ENCODE results near the gene SLC13A1.
"Not testable (repeated sequence)": the region's sequence is repeated elsewhere in the genome, so short reads cannot be mapped to it uniquely, and the experiment has no call there.

The SLC13A1 gene

GRCh38 chr7:123199883-123200282 lies at the start of gene SLC13A1:
TSS of gene SLC13A1 (minus strand) at chr7:123199969. CDS start at chr7:123199946, 23 bp downstream.
- in situ Hi-C loops (cut with MboI; ENCODE audit: low sequenced_read_pairs), result no loop called here

GRCh38 chr7:123244768-123245167 lies 45.0 kb upstream of the SLC13A1 start:
- in situ Hi-C loops (cut with MboI; ENCODE audit: low sequenced_read_pairs), result no loop called here

- in situ Hi-C loops (cut with MboI; ENCODE audit: low sequenced_read_pairs), result no loop called here
Measured at GRCh38 chr7:123242467-123243092, 42.8 kb upstream of the SLC13A1 start.

GRCh38 chr7:123241809-123242208 lies 42.0 kb upstream of the SLC13A1 start:
- in situ Hi-C loops (cut with MboI; ENCODE audit: low sequenced_read_pairs), result no loop called here

GRCh38 chr7:123231021-123232000 lies 31.5 kb upstream of the SLC13A1 start:
- in situ Hi-C loops (cut with MboI; ENCODE audit: low sequenced_read_pairs), result no loop called here

- in situ Hi-C loops (cut with MboI; ENCODE audit: low sequenced_read_pairs), result no loop called here
Measured at GRCh38 chr7:123230603-123231002, 30.8 kb upstream of the SLC13A1 start.

- in situ Hi-C loops (cut with MboI; ENCODE audit: low sequenced_read_pairs), result no loop called here
Measured at GRCh38 chr7:123230147-123230546, 30.4 kb upstream of the SLC13A1 start.

- in situ Hi-C loops (cut with MboI; ENCODE audit: low sequenced_read_pairs), result no loop called here
Measured at GRCh38 chr7:123229426-123229825, 29.7 kb upstream of the SLC13A1 start.

- in situ Hi-C loops (cut with MboI; ENCODE audit: low sequenced_read_pairs), result not testable (repeated sequence)
Measured at GRCh38 chr7:123227666-123228065, 27.9 kb upstream of the SLC13A1 start.

- in situ Hi-C loops (cut with MboI; ENCODE audit: low sequenced_read_pairs), result no loop called here
Measured at GRCh38 chr7:123220396-123220795, 20.6 kb upstream of the SLC13A1 start.

- in situ Hi-C loops (cut with MboI; ENCODE audit: low sequenced_read_pairs), result no loop called here
Measured at GRCh38 chr7:123218866-123219265, 19.1 kb upstream of the SLC13A1 start.

- in situ Hi-C loops (cut with MboI; ENCODE audit: low sequenced_read_pairs), result no loop called here
Measured at GRCh38 chr7:123216825-123217224, 17.1 kb upstream of the SLC13A1 start.

- in situ Hi-C loops (cut with MboI; ENCODE audit: low sequenced_read_pairs), result no loop called here
Measured at GRCh38 chr7:123215350-123215749, 15.6 kb upstream of the SLC13A1 start.

GRCh38 chr7:123211545-123211944 lies 11.8 kb upstream of the SLC13A1 start:
- in situ Hi-C loops (cut with MboI; ENCODE audit: low sequenced_read_pairs), result no loop called here

- in situ Hi-C loops (cut with MboI; ENCODE audit: low sequenced_read_pairs), result no loop called here
Measured at GRCh38 chr7:123210986-123211385, 11.2 kb upstream of the SLC13A1 start.

- in situ Hi-C loops (cut with MboI; ENCODE audit: low sequenced_read_pairs), result no loop called here
Measured at GRCh38 chr7:123209786-123210185, 10.0 kb upstream of the SLC13A1 start.

GRCh38 chr7:123208793-123209192 lies 9.0 kb upstream of the SLC13A1 start:
- in situ Hi-C loops (cut with MboI; ENCODE audit: low sequenced_read_pairs), result no loop called here

GRCh38 chr7:123204206-123204835 lies 4.6 kb upstream of the SLC13A1 start:
- in situ Hi-C loops (cut with MboI; ENCODE audit: low sequenced_read_pairs), result no loop called here

GRCh38 chr7:123201901-123202300 lies 2.1 kb upstream of the SLC13A1 start:
- in situ Hi-C loops (cut with MboI; ENCODE audit: low sequenced_read_pairs), result no loop called here

GRCh38 chr7:123198668-123199652 lies 809 bp downstream of the SLC13A1 start:
- in situ Hi-C loops (cut with MboI; ENCODE audit: low sequenced_read_pairs), result no loop called here

All from hTERT RPE-1 (cell line).